Naive B cell (primary cell): ENCODE measurements around the gene FASTK. TPM values are rescaled to one million over a fixed set of nuclear protein-coding genes. Genes with fewer than 3 reads are reported as not detected.
"Not testable (repeated sequence)": the region's sequence is repeated elsewhere in the genome, so short reads cannot be mapped to it uniquely, and the experiment has no call there.

Experiments
- ATAC-seq, 2 donors: fragments of 150-1000 bp; cut with Tn5 transposase; 2 replicates each; pipeline ENCODE4 v1.10.0; 2021; ENCODE audit warnings: low read depth in 2 of 2, mild to moderate bottlenecking in 2 of 2, moderate library complexity in 2 of 2
- DNase-seq: peaks from one replicate; pipeline ENCODE4 v3.0.0; 2022
- H3K27ac Mint-ChIP-seq, 6 donors: one replicate each; pipeline ENCODE4 v1.8.0; 2020 to 2022; ENCODE audit warnings: mild to moderate bottlenecking in 6 of 6, mixed read lengths in 6 of 6, moderate library complexity in 5 of 6, inconsistent platforms in 2 of 6
- H3K27me3 Mint-ChIP-seq, 3 donors: one replicate each; pipeline ENCODE4 v1.8.0; 2021 to 2022; ENCODE audit warnings: mixed read lengths in 3 of 3, mild to moderate bottlenecking in 1 of 3
- H3K36me3 Mint-ChIP-seq, 2 donors: one replicate each; pipeline ENCODE4 v1.8.0; 2020 to 2022; ENCODE audit warnings: mixed read lengths in 2 of 2, inconsistent platforms in 1 of 2, mild to moderate bottlenecking in 1 of 2
- H3K4me1 Mint-ChIP-seq, 3 donors: one replicate each; pipeline ENCODE4 v1.8.0; 2020 to 2022; ENCODE audit warnings: mixed read lengths in 3 of 3, inconsistent platforms in 1 of 3, mild to moderate bottlenecking in 1 of 3, moderate library complexity in 1 of 3
- H3K4me3 Mint-ChIP-seq, 8 donors: one replicate each; pipeline ENCODE4 v1.8.0; 2020 to 2022; ENCODE audit warnings: mild to moderate bottlenecking in 8 of 8, mixed read lengths in 8 of 8, moderate library complexity in 8 of 8, inconsistent platforms in 2 of 8
- H3K9me3 Mint-ChIP-seq, 7 donors: one replicate each; pipeline ENCODE4 v1.8.0; 2020 to 2022; ENCODE audit warnings: mixed read lengths in 7 of 7, mild to moderate bottlenecking in 5 of 7, inconsistent platforms in 2 of 7, moderate library complexity in 1 of 7
- polyA plus RNA-seq, 6 donors: library from polyadenylated mRNA; unstranded; fragments of 300-500 nt; fragmentation: Illumina TruSeq; gene quantifications; one replicate each; pipeline ENCODE4 v1.2.3, GENCODE V29; 2021; ENCODE audit warnings: low read depth in 6 of 6

The FASTK gene
- polyA plus RNA-seq, 6 donors from 2014 or later, result 31.6 to 52.0 (median 38.1) TPM

DNA sequence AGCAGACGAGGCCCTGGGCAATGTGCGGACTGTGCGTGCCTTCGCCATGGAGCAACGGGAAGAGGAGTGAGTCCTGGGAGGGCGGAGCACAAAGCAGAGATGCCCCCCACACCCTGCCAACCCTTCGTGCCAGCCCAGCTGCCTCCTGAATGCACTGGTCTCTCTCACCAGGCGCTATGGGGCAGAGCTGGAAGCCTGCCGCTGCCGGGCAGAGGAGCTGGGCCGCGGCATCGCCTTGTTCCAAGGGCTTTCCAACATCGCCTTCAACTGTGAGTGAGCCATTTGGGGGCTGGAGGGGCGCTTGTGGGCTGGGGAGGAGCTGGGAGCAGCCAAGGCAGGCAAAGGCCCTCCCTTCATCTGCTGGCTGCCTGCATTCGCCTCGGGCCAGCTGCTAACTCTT lies 44.7 kb downstream of the FASTK start:
- no peaks in the 10 kb centered on the region for H3K27me3 Mint-ChIP-seq
- H3K27ac Mint-ChIP-seq, result peak overlapping the region in 1 of 6 donors; percentile 78
- DNase-seq, result no peak
- no peak for ATAC-seq
- H3K4me1 Mint-ChIP-seq, result no peaks in the 10 kb centered on the region
- no peaks in the 10 kb centered on the region for H3K36me3 Mint-ChIP-seq
- no peak overlapping the region for H3K4me3 Mint-ChIP-seq
- H3K9me3 Mint-ChIP-seq, result no peaks in the 10 kb centered on the region

DNA sequence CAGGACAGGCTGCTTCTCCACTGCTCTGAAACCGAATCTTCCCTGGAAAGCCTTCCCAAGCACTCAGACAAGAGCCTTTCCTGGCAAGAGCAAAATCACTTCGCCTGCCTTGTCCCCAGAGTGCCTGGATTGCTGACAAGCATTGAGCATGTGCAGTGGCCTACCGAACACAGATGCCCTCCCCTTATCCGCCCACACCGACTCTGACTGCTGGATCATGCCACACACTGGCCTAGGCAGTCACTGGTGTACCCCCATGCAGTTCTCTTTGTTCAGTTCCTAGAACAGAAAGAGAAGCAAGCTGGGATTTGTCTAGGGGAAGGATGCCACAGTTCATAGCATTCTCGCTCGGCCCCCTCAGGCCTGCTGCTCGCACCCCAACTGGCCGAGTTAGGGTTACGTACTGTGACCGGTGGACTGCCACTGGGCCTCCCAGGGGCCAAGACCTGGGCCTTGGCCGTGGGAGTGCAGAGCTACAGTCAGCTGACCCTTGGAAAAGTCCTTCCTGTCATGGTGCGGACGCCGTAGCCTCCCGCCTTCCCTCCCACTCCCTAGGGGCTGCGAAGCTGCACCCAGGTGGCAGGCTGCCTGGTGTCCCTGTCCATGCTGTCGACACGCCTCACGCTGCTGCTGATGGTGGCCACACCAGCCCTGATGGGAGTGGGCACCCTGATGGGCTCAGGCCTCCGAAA lies 45.4 kb downstream of the FASTK start:
- DNase-seq (no peak), ATAC-seq (no peak)
- H3K4me3 Mint-ChIP-seq, result no peak overlapping the region
- H3K9me3 Mint-ChIP-seq, result no peaks in the 10 kb centered on the region
- no peaks in the 10 kb centered on the region for H3K36me3 Mint-ChIP-seq
- H3K27me3 Mint-ChIP-seq, result no peaks in the 10 kb centered on the region
- no peaks in the 10 kb centered on the region for H3K4me1 Mint-ChIP-seq
- H3K27ac Mint-ChIP-seq, result peak overlapping the region in 1 of 6 donors; percentile 78

DNA sequence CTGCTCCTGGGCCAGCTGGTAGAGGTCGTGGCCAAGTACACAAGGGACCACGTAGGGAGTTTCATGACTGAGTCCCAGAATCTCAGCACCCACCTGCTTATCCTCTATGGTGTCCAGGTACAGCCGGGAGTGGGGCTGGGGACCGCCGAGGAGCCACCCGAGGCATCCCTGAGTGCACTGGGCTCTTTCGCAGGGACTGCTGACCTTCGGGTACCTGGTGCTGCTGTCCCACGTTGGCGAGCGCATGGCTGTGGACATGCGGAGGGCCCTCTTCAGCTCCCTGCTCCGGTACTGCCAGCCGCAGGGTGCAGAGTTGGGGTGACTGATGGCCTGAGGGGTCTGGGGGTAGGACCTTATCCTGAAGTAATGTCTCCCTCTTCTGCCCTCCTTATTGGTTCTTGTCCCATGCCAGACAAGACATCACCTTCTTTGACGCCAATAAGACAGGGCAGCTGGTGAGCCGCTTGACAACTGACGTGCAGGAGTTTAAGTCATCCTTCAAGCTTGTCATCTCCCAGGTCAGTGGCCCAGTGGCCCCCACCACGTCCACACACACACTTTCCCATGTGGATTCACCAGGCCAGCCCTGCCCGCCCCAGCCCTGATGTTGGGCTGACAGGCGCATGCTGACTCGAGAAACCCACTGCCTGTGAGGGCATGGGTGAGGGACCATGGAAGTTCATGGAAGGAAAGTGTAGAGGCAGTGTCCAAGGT lies 46.1 kb downstream of the FASTK start:
- Mint-ChIP-seq H3K36me3 (no peaks in the 10 kb centered on the region), H3K4me3 (no peak overlapping the region), H3K27me3 (no peaks in the 10 kb centered on the region), H3K27ac (no peak overlapping the region), H3K4me1 (peaks cover 0 to 5% (median 2%) of the 10 kb centered on the region in 3 donors), H3K9me3 (no peaks in the 10 kb centered on the region)
- no peak for ATAC-seq
- DNase-seq, result no peak

DNA sequence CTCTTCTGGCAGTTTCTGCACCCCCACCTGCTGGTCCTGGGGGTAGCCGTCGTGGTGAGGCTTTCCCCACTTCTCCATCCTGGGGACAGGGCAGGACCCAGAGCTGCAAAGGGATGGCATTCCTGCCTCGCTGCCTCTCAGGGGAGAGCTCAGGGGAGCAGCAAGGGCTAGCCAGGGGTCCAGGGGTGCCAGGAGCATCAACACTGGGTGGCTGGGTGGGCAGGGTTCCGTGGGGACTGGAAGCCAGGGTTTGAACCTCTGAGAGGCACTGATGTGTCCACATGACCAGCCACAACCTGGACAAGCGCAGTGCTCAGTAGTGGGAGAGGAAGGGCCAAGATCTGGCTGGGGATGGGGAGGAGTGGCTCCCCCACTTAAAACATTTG lies 46.8 kb downstream of the FASTK start:
- H3K36me3 Mint-ChIP-seq, result no peaks in the 10 kb centered on the region
- DNase-seq (no peak), ATAC-seq (no peak)
- H3K4me3 Mint-ChIP-seq, result no peak overlapping the region
- no peaks in the 10 kb centered on the region for H3K27me3 Mint-ChIP-seq
- peak overlapping the region in 1 of 6 donors; percentile 44 for H3K27ac Mint-ChIP-seq
- peaks cover under 1 to 11% (median 8%) of the 10 kb centered on the region in 3 donors for H3K4me1 Mint-ChIP-seq
- H3K9me3 Mint-ChIP-seq, result no peaks in the 10 kb centered on the region

DNA sequence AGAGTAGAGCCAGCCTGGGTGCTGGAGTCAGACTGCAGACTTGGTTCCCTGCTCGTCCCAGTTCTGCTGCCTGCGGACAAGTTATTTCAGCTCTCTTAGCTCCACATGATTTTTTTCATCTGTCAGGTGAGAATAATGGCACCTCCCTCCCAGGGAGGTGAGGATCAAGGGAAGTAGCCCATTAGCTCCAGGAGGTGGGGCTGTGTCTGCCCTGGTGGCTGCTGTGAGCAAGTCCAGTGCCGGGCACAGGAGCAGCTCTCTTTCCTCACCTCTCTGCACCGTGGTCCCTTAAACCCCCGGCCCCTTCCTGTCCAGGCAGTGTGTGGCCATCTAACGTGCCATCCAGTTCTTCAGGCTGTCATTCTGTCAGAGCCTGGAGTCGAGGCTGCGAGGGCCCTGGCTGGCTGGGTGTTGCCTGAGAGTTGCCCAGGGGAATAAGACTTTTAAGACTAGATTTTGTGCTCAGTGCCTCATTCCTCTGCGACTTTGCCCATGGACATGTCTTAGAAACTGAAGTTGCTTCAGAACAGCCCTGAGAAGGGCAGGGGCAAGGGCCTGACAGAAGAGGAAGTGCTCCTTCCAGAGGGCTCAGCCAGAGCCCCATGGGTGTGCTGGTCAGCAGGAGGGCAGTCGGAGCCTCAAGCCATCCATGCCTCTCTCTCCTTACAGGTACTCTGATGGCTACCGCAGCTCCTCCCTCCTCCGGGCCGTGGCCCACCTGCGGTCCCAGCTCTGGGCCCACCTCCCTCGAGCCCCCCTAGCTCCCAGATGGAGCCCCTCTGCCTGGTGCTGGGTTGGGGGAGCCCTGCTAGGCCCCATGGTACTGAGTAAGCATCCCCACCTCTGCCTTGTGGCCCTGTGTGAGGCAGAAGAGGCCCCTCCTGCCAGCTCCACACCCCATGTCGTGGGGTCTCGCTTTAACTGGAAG lies 47.4 kb downstream of the FASTK start:
- H3K36me3 Mint-ChIP-seq, result no peaks in the 10 kb centered on the region
- ATAC-seq (no peak), DNase-seq (no peak)
- H3K4me1 Mint-ChIP-seq, result peaks cover 4 to 16% (median 13%) of the 10 kb centered on the region in 3 donors
- H3K4me3 Mint-ChIP-seq, result no peak overlapping the region
- H3K27me3 Mint-ChIP-seq, result no peaks in the 10 kb centered on the region
- no peaks in the 10 kb centered on the region for H3K9me3 Mint-ChIP-seq
- H3K27ac Mint-ChIP-seq, result peak overlapping the region in 1 of 6 donors; percentile 44

DNA sequence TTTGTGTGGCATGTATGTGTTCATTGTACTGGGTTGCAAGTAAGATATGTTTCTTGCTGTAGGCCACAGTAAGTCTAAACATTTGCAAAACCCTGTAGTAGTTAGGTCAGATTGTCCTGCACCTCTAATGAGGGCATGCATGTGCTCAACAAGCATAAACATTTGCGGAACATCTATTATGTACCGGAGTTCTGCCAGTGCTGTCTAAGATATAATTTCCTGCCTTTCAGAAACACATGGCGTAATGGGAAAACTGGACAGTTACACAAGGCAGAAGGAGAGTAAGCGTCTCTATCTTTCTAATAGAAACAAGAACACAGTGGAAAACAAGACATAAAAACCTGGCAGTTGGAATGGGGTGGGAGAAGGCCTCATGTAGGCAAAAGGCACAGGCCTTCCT lies 49.6 kb downstream of the FASTK start:
- no peak for DNase-seq
- Mint-ChIP-seq H3K27ac (no peak overlapping the region), H3K9me3 (peaks cover 0 to 4% (median 0%) of the 10 kb centered on the region in 7 donors), H3K4me1 (peaks cover 10 to 33% (median 24%) of the 10 kb centered on the region in 3 donors), H3K36me3 (peaks cover 0 to 4% of the 10 kb centered on the region in 2 donors), H3K4me3 (peak overlapping the region in 3 of 8 donors; percentile 25 to 57 (median 51)), H3K27me3 (peaks cover 0 to 6% (median 5%) of the 10 kb centered on the region in 3 donors)
- no peak for ATAC-seq

DNA sequence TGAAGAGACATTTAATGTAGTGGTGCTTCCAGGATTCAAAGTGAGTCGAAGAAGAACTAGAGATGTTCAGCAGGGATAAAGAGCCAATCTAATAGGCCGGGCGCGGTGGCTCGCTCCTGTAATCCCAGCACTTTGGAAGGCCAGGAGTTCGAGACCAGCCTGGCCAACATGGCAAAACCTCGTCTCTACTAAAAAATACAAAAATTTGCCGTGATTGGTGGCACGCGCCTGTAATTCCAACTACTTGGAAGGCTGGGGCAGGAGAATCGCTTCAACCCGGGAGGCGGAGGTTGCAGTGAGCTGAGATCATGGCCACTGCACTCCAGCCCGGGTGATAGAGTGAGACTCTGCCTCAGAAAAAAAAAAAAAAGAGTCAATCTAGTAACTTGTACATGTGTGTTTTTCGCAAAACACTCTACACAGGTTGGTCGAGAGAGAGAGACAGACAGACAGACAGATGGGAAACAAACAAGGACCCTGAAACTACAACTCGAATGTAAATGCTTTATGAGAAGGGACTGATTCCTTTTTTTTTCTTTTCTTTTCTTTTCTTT lies 51.6 kb downstream of the FASTK start:
- peak overlapping the region; percentile 99 to 100 (median 100) for H3K27ac Mint-ChIP-seq
- peaks cover 10 to 24% (median 13%) of the 10 kb centered on the region in 3 donors for H3K27me3 Mint-ChIP-seq
- H3K4me1 Mint-ChIP-seq, result peaks cover 10 to 33% (median 24%) of the 10 kb centered on the region in 3 donors

DNA sequence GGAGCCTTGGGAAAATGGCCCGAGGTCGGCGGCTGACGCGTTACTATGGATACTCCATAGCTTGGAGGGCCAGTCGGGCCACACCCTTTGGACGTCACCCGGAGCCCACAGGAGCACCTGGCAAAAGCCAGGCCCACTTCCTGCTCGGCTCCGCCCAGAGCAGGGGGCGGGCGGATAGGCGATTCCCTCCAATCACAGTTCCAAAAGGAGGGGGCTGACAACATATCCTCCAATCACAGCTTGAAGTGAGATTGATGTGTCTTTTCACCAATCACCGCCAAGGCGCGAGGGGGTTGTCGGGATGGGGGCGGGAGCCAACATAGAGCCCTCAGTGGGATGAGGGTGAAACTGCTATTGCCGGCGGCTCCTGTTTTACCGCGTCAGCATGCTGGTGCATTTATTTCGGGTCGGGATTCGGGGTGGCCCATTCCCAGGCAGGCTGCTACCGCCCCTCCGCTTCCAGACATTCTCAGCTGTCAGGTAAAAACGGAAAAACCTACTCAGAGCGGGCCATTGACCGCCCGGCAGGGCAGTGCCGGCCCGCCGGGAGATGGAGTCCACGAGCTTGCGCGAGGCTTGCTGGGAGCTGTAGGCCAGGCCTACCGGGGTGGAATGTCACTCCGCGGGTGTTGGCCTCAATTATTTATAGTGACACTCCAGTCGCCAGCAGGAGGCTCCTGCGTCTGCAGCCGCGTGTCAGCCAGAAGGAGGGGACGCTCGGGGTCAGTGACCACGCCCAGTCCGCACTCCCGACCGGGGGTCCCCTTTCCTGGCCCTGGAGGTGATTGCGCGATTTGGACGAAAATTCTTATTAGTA lies 52.3 kb downstream of the FASTK start, which contains the start of gene ABCB8:
Gene ABCB8, plus strand, starts transcription at position 320 of the 817 bp plus-strand sequence. Its CDS starts 66 bp downstream, at position 386.
- peaks cover 10 to 33% (median 24%) of the 10 kb centered on the region in 3 donors for H3K4me1 Mint-ChIP-seq

More for the DNA sequence above, 51.6 kb downstream of the FASTK start:
- ATAC-seq, result no peak
- peaks cover 0 to 4% of the 10 kb centered on the region in 2 donors for H3K36me3 Mint-ChIP-seq
- no peak for DNase-seq
- H3K9me3 Mint-ChIP-seq, result peaks cover 0 to 4% (median 0%) of the 10 kb centered on the region in 7 donors
- H3K4me3 Mint-ChIP-seq, result peak overlapping the region; percentile 80 to 99 (median 96)

DNA sequence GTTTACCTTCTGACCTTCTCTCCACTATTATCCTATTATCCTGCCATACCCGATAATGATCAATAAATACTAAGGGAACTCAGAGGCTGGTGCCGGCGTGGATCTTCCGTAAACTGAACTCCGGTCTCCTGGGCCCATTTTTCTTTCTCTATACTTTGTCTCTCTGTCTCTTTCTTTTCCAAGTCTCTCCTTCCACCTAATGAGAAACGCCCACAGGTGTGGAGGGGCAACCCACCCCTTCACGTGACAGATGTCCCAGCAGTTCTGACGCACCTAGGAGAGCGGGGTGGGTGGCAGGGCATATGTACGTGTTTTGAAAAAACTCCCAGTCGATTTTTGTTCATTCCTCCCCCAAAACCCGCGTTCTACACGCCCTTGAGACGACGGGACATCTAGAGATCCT lies 52.9 kb downstream of the FASTK start:
- ATAC-seq, result peak; percentile 41 to 45

More for the DNA sequence above, 52.3 kb downstream of the FASTK start, which contains the start of gene ABCB8:
- ATAC-seq, result peak; percentile 82
- peak; percentile 100 for DNase-seq
- H3K27ac Mint-ChIP-seq, result peak within 1 kb of the TSS; percentile 99 to 100 (median 100)
- peak within 1 kb of the TSS; percentile 80 to 99 (median 96) for H3K4me3 Mint-ChIP-seq
- H3K9me3 Mint-ChIP-seq, result peaks cover 0 to 4% (median 0%) of the 10 kb centered on the region in 7 donors
- peaks cover 10 to 30% (median 13%) of the 10 kb centered on the region in 3 donors for H3K27me3 Mint-ChIP-seq
- peaks cover 0 to 4% of the 10 kb centered on the region in 2 donors for H3K36me3 Mint-ChIP-seq

DNA sequence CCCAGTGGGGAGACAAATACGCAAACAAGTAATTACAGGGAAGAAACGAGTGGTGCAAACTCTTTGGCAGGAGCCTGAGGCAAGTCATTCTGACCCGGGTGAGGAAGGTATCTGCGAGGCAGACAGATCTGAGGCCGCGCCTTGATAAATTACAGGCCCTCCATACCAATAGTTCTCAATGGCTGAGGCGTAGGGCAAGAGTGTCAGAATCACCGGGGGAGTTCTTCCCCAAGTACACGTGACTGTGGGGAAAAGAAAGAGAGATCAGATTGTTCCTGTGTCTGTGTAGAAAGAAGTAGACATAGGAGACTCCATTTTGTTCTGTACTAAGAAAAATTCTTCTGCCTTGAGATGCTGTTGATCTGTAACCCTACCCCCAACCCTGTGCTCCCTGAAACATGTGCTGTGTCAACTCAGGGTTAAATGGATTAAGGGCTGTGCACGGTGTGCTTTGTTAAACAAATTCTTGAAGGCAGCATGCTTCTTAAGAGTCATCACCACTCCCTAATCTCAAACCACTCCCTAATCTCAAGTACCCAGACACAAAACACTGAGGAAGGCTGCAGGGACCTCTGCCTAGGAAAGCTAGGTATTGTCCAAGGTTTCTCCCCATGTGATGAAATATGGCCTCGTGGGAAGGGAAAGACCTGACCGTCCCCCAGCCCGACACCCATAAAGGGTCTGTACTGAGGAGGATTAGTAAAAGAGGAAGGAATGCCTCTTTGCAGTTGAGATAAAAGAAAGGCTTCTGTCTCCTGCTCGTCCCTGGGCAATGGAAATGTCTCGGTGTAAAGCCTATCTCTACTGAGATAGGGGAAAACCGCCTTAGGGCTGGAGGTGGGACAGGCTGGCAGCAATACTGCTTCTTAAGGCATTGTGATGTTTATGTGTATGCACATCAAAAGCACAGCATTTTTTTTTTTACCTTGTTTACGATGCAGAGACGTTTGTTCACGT lies 53.6 kb downstream of the FASTK start:
- H3K9me3 Mint-ChIP-seq, DNase-seq, H3K36me3 Mint-ChIP-seq, ATAC-seq: not testable (repeated sequence)
- Mint-ChIP-seq H3K27ac (peak overlapping the region; percentile 99 to 100 (median 100)), H3K27me3 (peaks cover 13 to 41% (median 19%) of the 10 kb centered on the region in 3 donors), H3K4me3 (peak overlapping the region; percentile 80 to 99 (median 96)), H3K4me1 (peaks cover 10 to 33% (median 24%) of the 10 kb centered on the region in 3 donors)

More for the DNA sequence above, 52.9 kb downstream of the FASTK start:
- peaks cover 13 to 36% (median 16%) of the 10 kb centered on the region in 3 donors for H3K27me3 Mint-ChIP-seq
- not testable (repeated sequence) for DNase-seq, H3K9me3 Mint-ChIP-seq, H3K36me3 Mint-ChIP-seq
- H3K27ac Mint-ChIP-seq, result peak overlapping the region; percentile 99 to 100 (median 100)
- peaks cover 10 to 33% (median 24%) of the 10 kb centered on the region in 3 donors for H3K4me1 Mint-ChIP-seq
- peak overlapping the region; percentile 80 to 99 (median 96) for H3K4me3 Mint-ChIP-seq
